Measurements from ENCODE around the gene GPX4. TPM values are rescaled to one million over a fixed set of nuclear protein-coding genes. Genes with fewer than 3 reads are reported as not detected.
A peak's percentile ranks its signal among the peaks of the same experiment; 100 is the strongest.

Gene GPX4
- total and polyA plus RNA-seq, 2 donors (not counting 3 experiments of a cell fraction or from before 2014, with no cell fraction given) = 469 to 1,136 TPM

DNA sequence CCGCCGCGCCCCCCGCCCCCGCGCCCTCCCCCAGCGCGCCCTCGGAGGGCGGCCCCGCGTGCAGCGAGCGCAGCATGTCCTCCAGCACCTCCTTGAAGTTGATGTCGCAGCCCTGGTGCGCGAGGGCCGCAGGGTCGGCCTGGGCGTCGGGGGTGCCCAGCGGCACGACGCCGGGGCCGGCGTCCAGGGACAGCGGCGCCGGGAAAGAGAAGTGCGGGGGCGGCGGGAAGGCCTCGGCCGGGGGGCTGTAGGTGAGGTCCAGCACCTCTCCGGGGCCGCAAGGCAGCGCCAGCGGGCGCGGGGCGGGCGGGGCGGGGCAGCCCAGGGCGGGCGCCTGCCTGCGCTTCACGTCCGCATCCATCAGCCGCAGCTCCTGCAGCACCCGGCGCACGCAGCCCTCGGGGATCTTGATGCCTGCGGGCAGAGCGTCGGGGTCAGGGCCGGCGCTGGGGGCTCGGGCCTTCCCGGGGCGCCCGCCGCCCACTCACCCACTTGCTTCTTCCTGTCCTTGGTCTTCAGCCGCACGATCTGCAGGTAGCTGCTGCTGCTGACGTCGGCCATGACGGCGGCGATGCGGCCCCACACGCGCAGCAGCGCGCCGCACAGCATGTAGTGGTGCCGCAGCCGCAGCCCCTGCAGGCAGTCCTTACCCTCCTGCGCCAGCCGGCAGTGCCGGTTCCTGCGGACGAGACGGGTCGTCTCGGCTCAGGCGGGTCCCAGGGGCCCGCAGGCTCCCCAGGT lies 4.7 kb downstream of the GPX4 start:
- intact Hi-C loops (cut with micrococcal nuclease) = loop anchor here (10.0 kb wide), 1 partner anchor 174 kb away; no protein-coding TSS in a partner anchor

DNA sequence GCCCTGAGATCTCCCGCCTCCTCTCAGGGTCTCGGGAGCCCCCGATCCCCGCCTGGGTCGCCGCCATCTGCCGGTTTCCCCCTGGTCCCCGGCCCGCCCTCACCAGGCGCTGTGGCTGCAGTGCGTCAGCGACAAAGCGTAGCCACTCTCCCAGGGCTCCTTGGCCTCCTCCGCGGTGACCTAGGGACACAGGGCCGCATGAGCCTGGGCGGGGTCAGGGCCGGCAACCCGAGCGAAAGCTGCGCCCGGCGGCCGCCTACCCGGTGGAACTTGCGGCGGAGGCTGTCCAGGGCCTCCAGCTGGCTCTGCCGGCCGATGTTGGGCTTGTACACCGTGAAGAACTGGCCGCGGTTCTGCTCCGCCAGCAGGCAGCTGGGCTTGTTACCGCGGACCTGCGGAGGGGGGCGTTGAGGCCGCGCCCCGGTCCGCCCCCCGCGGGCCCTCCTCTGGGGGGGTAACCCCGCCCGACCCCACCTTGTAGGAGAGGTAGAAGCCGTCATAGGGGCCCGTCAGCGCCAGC lies 5.3 kb downstream of the GPX4 start:
- Histone ChIP-seq H3K9me1 (replicated peaks; ENCODE audit: control insufficient read depth, extremely low read depth, insufficient read depth, low read length) (no peaks in the 10 kb centered on the region), H3K36me3 (ENCODE audit: control insufficient read depth in 2 of 2, extremely low read depth in 1 of 2, insufficient read depth in 2 of 2, low read length in 2 of 2) (peaks cover 11 to 36% of the 10 kb centered on the region in 2 experiments), H3K4me2 (ENCODE audit: insufficient read depth, low read length) (no peak overlapping the region), H3K4me3 (replicated peaks in 1 of 3; ENCODE audit: insufficient read depth in 1 of 3, low read depth in 1 of 3, low read length in 3 of 3) (no peak overlapping the region), H4K20me1 (replicated peaks; ENCODE audit: control insufficient read depth, extremely low read depth, insufficient read depth, low read length) (no peaks in the 10 kb centered on the region), H2AFZ (ENCODE audit: low read depth, low read length) (no peak overlapping the region), H3K9me3 (replicated peaks; ENCODE audit: control insufficient read depth, insufficient read depth, low read length) (no peaks in the 10 kb centered on the region), H3K79me2 (ENCODE audit: control insufficient read depth, insufficient read depth, low read length) (peaks cover 18% of the 10 kb centered on the region), H3K27ac (ENCODE audit: insufficient read depth, low read depth, low read length) (no peak overlapping the region), H3K27me3 (ENCODE audit: control insufficient read depth in 2 of 2, insufficient read depth in 2 of 2, low read length in 2 of 2) (no peaks in the 10 kb centered on the region), H3K9ac (replicated peaks; ENCODE audit: extremely low read depth, insufficient read depth, low read length) (no peak overlapping the region), H3K4me1 (ENCODE audit: control insufficient read depth, extremely low read depth, insufficient read depth, low read length) (peaks cover 9% of the 10 kb centered on the region)
- TF ChIP-seq MYC (IDR thresholded peaks at IDR 0.05; ENCODE audit: low read depth, low read length) = no peak
- TF ChIP-seq JUN (IDR thresholded peaks at IDR 0.05; ENCODE audit: borderline replicate concordance, insufficient read depth, insufficient read length, low read depth) = no peak
- no peak for TF ChIP-seq EZH2 (IDR thresholded peaks at IDR 0.05; ENCODE audit: borderline replicate concordance, low read depth, low read length, severe bottlenecking)
- no peak for TF ChIP-seq POLR2AphosphoS5 (IDR thresholded peaks at IDR 0.05; ENCODE audit: insufficient read depth, low read depth, low read length)
- TF ChIP-seq, protein P1, sequence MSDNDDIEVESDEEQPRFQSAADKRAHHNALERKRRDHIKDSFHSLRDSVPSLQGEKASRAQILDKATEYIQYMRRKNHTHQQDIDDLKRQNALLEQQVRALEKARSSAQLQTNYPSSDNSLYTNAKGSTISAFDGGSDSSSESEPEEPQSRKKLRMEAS (IDR thresholded peaks at IDR 0.05; ENCODE audit: insufficient read depth, insufficient read length) = no peak
- TF ChIP-seq, protein P2, sequence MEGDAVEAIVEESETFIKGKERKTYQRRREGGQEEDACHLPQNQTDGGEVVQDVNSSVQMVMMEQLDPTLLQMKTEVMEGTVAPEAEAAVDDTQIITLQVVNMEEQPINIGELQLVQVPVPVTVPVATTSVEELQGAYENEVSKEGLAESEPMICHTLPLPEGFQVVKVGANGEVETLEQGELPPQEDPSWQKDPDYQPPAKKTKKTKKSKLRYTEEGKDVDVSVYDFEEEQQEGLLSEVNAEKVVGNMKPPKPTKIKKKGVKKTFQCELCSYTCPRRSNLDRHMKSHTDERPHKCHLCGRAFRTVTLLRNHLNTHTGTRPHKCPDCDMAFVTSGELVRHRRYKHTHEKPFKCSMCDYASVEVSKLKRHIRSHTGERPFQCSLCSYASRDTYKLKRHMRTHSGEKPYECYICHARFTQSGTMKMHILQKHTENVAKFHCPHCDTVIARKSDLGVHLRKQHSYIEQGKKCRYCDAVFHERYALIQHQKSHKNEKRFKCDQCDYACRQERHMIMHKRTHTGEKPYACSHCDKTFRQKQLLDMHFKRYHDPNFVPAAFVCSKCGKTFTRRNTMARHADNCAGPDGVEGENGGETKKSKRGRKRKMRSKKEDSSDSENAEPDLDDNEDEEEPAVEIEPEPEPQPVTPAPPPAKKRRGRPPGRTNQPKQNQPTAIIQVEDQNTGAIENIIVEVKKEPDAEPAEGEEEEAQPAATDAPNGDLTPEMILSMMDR (IDR thresholded peaks at IDR 0.05; ENCODE audit: extremely low read depth in 1 of 2, insufficient read depth in 1 of 2, low read depth in 1 of 2, low read length in 2 of 2) = no peak
- no peak for DNase-seq (ENCODE audit: low read depth, low spot score)
- CTCF ChIA-PET = no interaction called here
- no peak for FAIRE-seq
- intact Hi-C loops (cut with micrococcal nuclease) = loop anchor here (10.0 kb wide), 1 partner anchor 174 kb away; no protein-coding TSS in a partner anchor
- POLR2A ChIA-PET = no interaction called here
- TSS peak; percentile 20 for BruUV-seq (replicated peaks)
- dilution Hi-C loops (cut with MboI; ENCODE audit: extremely low pct_ligation_motif_present, low sequenced_read_pairs) = no loop called here

More for the DNA sequence above, 4.7 kb downstream of the GPX4 start:
- Histone ChIP-seq H3K9ac (replicated peaks; ENCODE audit: extremely low read depth, insufficient read depth, low read length) (no peak overlapping the region), H3K36me3 (ENCODE audit: control insufficient read depth in 2 of 2, extremely low read depth in 1 of 2, insufficient read depth in 2 of 2, low read length in 2 of 2) (peaks cover 11 to 34% of the 10 kb centered on the region in 2 experiments), H3K4me1 (ENCODE audit: control insufficient read depth, extremely low read depth, insufficient read depth, low read length) (peaks cover 5% of the 10 kb centered on the region), H3K4me2 (ENCODE audit: insufficient read depth, low read length) (no peak overlapping the region), H4K20me1 (replicated peaks; ENCODE audit: control insufficient read depth, extremely low read depth, insufficient read depth, low read length) (no peaks in the 10 kb centered on the region), H2AFZ (ENCODE audit: low read depth, low read length) (no peak overlapping the region), H3K4me3 (replicated peaks in 1 of 3; ENCODE audit: insufficient read depth in 1 of 3, low read depth in 1 of 3, low read length in 3 of 3) (no peak overlapping the region), H3K9me3 (replicated peaks; ENCODE audit: control insufficient read depth, insufficient read depth, low read length) (no peaks in the 10 kb centered on the region), H3K27ac (ENCODE audit: insufficient read depth, low read depth, low read length) (no peak overlapping the region), H3K27me3 (ENCODE audit: control insufficient read depth in 2 of 2, insufficient read depth in 2 of 2, low read length in 2 of 2) (no peaks in the 10 kb centered on the region), H3K9me1 (replicated peaks; ENCODE audit: control insufficient read depth, extremely low read depth, insufficient read depth, low read length) (no peaks in the 10 kb centered on the region), H3K79me2 (ENCODE audit: control insufficient read depth, insufficient read depth, low read length) (peaks cover 18% of the 10 kb centered on the region)
- POLR2A ChIA-PET = no interaction called here
- dilution Hi-C loops (cut with MboI; ENCODE audit: extremely low pct_ligation_motif_present, low sequenced_read_pairs) = no loop called here
- no TSS peak for BruUV-seq (replicated peaks)
- CTCF ChIA-PET = no interaction called here
- TF ChIP-seq JUN (IDR thresholded peaks at IDR 0.05; ENCODE audit: borderline replicate concordance, insufficient read depth, insufficient read length, low read depth) = no peak
- peak; percentile 39 for TF ChIP-seq POLR2AphosphoS5 (IDR thresholded peaks at IDR 0.05; ENCODE audit: insufficient read depth, low read depth, low read length)
- FAIRE-seq (no peak), DNase-seq (ENCODE audit: low read depth, low spot score) (no peak)

Measured in endothelial cell of umbilical vein (primary cell).